Calu3 (cell line): Measurements from ENCODE around the gene ESF1. TPM values are rescaled to one million over a fixed set of nuclear protein-coding genes. Genes with fewer than 3 reads are reported as not detected.
A peak's percentile ranks its signal among the peaks of the same experiment; 100 is the strongest.

Experiments
- BruUV-seq: library from RNA; stranded (reverse); fragments of 400-500 nt; replicated peaks from 2 replicates; lab custom pipeline; 2021; lab: Mats Ljungman, UMichigan
- CTCF ChIA-PET: fragments of 300-600 bp; sonication (Branson Sonifier 250); formaldehyde crosslinking; loops from one replicate; lab custom pipeline; 2022; ENCODE audit warnings: antibody characterized with exemption; lab: Charles Lee
- DNase-seq: peaks from one replicate; pipeline ENCODE4 v3.0.0; 2022
- H3K27ac Mint-ChIP-seq: one replicate; pipeline ENCODE4 v1.8.0; 2022; ENCODE audit warnings: mixed read lengths; ENCODE audit not compliant: unreplicated experiment
- H3K27me3 Mint-ChIP-seq: one replicate; pipeline ENCODE4 v1.8.0; 2022; ENCODE audit warnings: mixed read lengths; ENCODE audit not compliant: unreplicated experiment
- H3K36me3 Mint-ChIP-seq: one replicate; pipeline ENCODE4 v1.8.0; 2022; ENCODE audit warnings: mild to moderate bottlenecking, moderate library complexity, mixed read lengths; ENCODE audit not compliant: insufficient read depth, unreplicated experiment
- H3K4me1 Mint-ChIP-seq: one replicate; pipeline ENCODE4 v1.8.0; 2022; ENCODE audit warnings: mild to moderate bottlenecking, low read depth, mixed read lengths; ENCODE audit not compliant: unreplicated experiment
- H3K4me3 Mint-ChIP-seq: one replicate; pipeline ENCODE4 v1.8.0; 2022; ENCODE audit warnings: mild to moderate bottlenecking, low read depth, moderate library complexity, mixed read lengths; ENCODE audit not compliant: unreplicated experiment
- H3K9me3 Mint-ChIP-seq: one replicate; pipeline ENCODE4 v1.8.0; 2022; ENCODE audit warnings: low read depth, mixed read lengths; ENCODE audit not compliant: unreplicated experiment
- CTCF ChIP-seq: fragments of 200-600 bp; IDR thresholded peaks from one replicate; pipeline ENCODE4 v1.8.0; 2022; ENCODE audit warnings: antibody characterized with exemption; ENCODE audit not compliant: unreplicated experiment
- intact Hi-C: fragments of 100-400 bp; cut with micrococcal nuclease; formaldehyde crosslinking; loops from one replicate; pipeline ENCODE4 v1.10.0; 2022; ENCODE audit not compliant: unreplicated experiment
- total RNA-seq: library from RNA; stranded (reverse); gene quantifications from 2 replicates; pipeline ENCODE4 v1.2.3, GENCODE V29; 2022

Gene ESF1
- total RNA-seq, 1 experiment from 2014 or later, result 14.7 TPM

- no peak for DNase-seq
- Mint-ChIP-seq H3K27ac (no peak overlapping the region), H3K4me1 (no peaks in the 10 kb centered on the region), H3K36me3 (no peaks in the 10 kb centered on the region), H3K9me3 (no peaks in the 10 kb centered on the region), H3K4me3 (no peak overlapping the region), H3K27me3 (no peaks in the 10 kb centered on the region)
- CTCF ChIA-PET, result no interaction called here
- no TSS peak for BruUV-seq
- intact Hi-C loops, result no loop called here
- no peak for TF ChIP-seq CTCF
Observed at GRCh38 chr20:13824459-13824858, 39.7 kb upstream of the ESF1 start.

GRCh38 chr20:13822459-13822858 lies 37.7 kb upstream of the ESF1 start:
- no peak overlapping the region for H3K4me3 Mint-ChIP-seq
- H3K9me3 Mint-ChIP-seq, result no peaks in the 10 kb centered on the region
- TF ChIP-seq CTCF, result no peak
- intact Hi-C loops, result no loop called here
- BruUV-seq, result TSS peak; percentile 32
- no peak overlapping the region for H3K27ac Mint-ChIP-seq
- DNase-seq, result no peak
- CTCF ChIA-PET, result no interaction called here
- no peaks in the 10 kb centered on the region for H3K27me3 Mint-ChIP-seq
- H3K36me3 Mint-ChIP-seq, result peaks cover 12% of the 10 kb centered on the region
- H3K4me1 Mint-ChIP-seq, result no peaks in the 10 kb centered on the region

GRCh38 chr20:13821876-13822275 lies 37.2 kb upstream of the ESF1 start:
- no peak for TF ChIP-seq CTCF
- Mint-ChIP-seq H3K9me3 (no peaks in the 10 kb centered on the region), H3K27me3 (no peaks in the 10 kb centered on the region), H3K4me1 (no peaks in the 10 kb centered on the region), H3K27ac (no peak overlapping the region), H3K4me3 (no peak overlapping the region), H3K36me3 (peaks cover 12% of the 10 kb centered on the region)
- CTCF ChIA-PET, result no interaction called here
- no peak for DNase-seq
- intact Hi-C loops, result no loop called here
- no TSS peak for BruUV-seq

GRCh38 chr20:13819885-13820645 lies 35.3 kb upstream of the ESF1 start:
- peaks cover 12% of the 10 kb centered on the region for H3K36me3 Mint-ChIP-seq
- no peak overlapping the region for H3K27ac Mint-ChIP-seq
- CTCF ChIA-PET, result interaction anchor here (0.9 kb wide), 1 partner anchor 175 kb away, joined by 4 read pairs; the partner anchor contains the start of gene MACROD2
- H3K4me1 Mint-ChIP-seq, result no peaks in the 10 kb centered on the region
- BruUV-seq, result no TSS peak
- no peak overlapping the region for H3K4me3 Mint-ChIP-seq
- TF ChIP-seq CTCF, result peak; percentile 43
- H3K27me3 Mint-ChIP-seq, result no peaks in the 10 kb centered on the region
- H3K9me3 Mint-ChIP-seq, result no peaks in the 10 kb centered on the region
- peak; percentile 12 for DNase-seq
- intact Hi-C loops, result loop anchor here (1.0 kb wide), 1 partner anchor 235 kb away; no protein-coding TSS in a partner anchor
